Stimulated activated CD8-positive, alpha-beta memory T cell treated with anti-CD3 and anti-CD28 coated beads, Interleukin-4, amount 100 ng/mL, for 4 hours (primary cell): Measurements from ENCODE around the gene DCAF11.

Experiments used
- DNase-seq, 2 donors: peaks; one replicate each; pipeline ENCODE4 v3.0.0-alpha.2; 2020; ENCODE audit warnings: low read depth in 2 of 2, low spot score in 1 of 2

The DCAF11 gene

GRCh38 chr14:24137529-24138395 lies 23.2 kb downstream of the DCAF11 start:
- no peak for DNase-seq

- DNase-seq = no peak
These were observed 24.1 kb downstream of the DCAF11 start for GRCh38 chr14:24138396-24139271.

GRCh38 chr14:24139272-24139934 lies 24.8 kb downstream of the DCAF11 start:
- DNase-seq = no peak

- DNase-seq = peak; percentile 99
These were observed 26.7 kb downstream of the DCAF11 start, which contains the start of gene EMC9 for GRCh38 chr14:24141097-24141880. Gene EMC9, minus strand, starts transcription at chr14:24141591. Its CDS starts 287 bp downstream, at chr14:24141304.

- no peak for DNase-seq
These were observed 28.9 kb downstream of the DCAF11 start for GRCh38 chr14:24143511-24143910.

- no peak for DNase-seq
These were observed 29.9 kb downstream of the DCAF11 start for GRCh38 chr14:24144451-24144850.

- DNase-seq = no peak
These were observed 30.6 kb downstream of the DCAF11 start for GRCh38 chr14:24145219-24145618.

- DNase-seq = no peak
These were observed 31.3 kb downstream of the DCAF11 start for GRCh38 chr14:24145690-24146452.

GRCh38 chr14:24146453-24146977 lies 31.9 kb downstream of the DCAF11 start, which contains the start of gene PSME2:
Gene PSME2, minus strand, starts transcription at chr14:24146610. Its CDS starts 29 bp downstream, at chr14:24146581.
- DNase-seq = peak; percentile 56 to 74

- DNase-seq = peak; percentile 93 to 95
These were observed 32.6 kb downstream of the DCAF11 start, which contains the start of gene RNF31 for GRCh38 chr14:24146978-24147760. Gene RNF31, plus strand, starts transcription at chr14:24147498. Its CDS starts 201 bp downstream, at chr14:24147699.

GRCh38 chr14:24147761-24148428 lies 33.3 kb downstream of the DCAF11 start:
- DNase-seq = no peak

- no peak for DNase-seq
These were observed 34.9 kb downstream of the DCAF11 start for GRCh38 chr14:24149302-24149969.

GRCh38 chr14:24150061-24150460 lies 35.5 kb downstream of the DCAF11 start:
- no peak for DNase-seq

GRCh38 chr14:24150567-24150966 lies 36.0 kb downstream of the DCAF11 start:
- DNase-seq = no peak

- no peak for DNase-seq
These were observed 36.4 kb downstream of the DCAF11 start for GRCh38 chr14:24150993-24151392.

- DNase-seq = no peak
These were observed 37.0 kb downstream of the DCAF11 start for GRCh38 chr14:24151404-24152080.

GRCh38 chr14:24155100-24155499 lies 40.5 kb downstream of the DCAF11 start:
- DNase-seq = no peak
